Ishikawa (cell line): ENCODE data around the gene PGLYRP2.

Experiments
- CEBPB ChIP-seq: IDR thresholded peaks from 2 replicates; pipeline ENCODE4 v1.6.1; 2012
- CREB1 ChIP-seq: IDR thresholded peaks from 2 replicates; pipeline ENCODE4 v1.6.1; 2012; ENCODE audit warnings: low read depth
- EGR1 ChIP-seq: IDR thresholded peaks from 2 replicates; pipeline ENCODE4 v1.6.1; 2012
- EP300 ChIP-seq: IDR thresholded peaks from 2 replicates; pipeline ENCODE4 v1.6.1; 2012; ENCODE audit warnings: borderline replicate concordance
- FOXM1 ChIP-seq: IDR thresholded peaks from 2 replicates; pipeline ENCODE4 v1.6.1; 2012; ENCODE audit warnings: low read depth, borderline replicate concordance
- MAX ChIP-seq: IDR thresholded peaks from 2 replicates; pipeline ENCODE4 v1.6.1; 2012
- NFIC ChIP-seq: IDR thresholded peaks from 2 replicates; pipeline ENCODE4 v1.6.1; 2012
- RAD21 ChIP-seq: IDR thresholded peaks from 2 replicates; pipeline ENCODE4 v1.6.1; 2012; ENCODE audit warnings: low read depth
- TAF1 ChIP-seq: IDR thresholded peaks from 2 replicates; pipeline ENCODE4 v1.6.1; 2012; ENCODE audit warnings: low read depth, mild to moderate bottlenecking
- TCF12 ChIP-seq: IDR thresholded peaks from 2 replicates; pipeline ENCODE4 v1.6.1; 2012; ENCODE audit warnings: low read depth
- TEAD4 ChIP-seq: IDR thresholded peaks from 2 replicates; pipeline ENCODE4 v1.6.1; 2012
- YY1 ChIP-seq: IDR thresholded peaks from 2 replicates; pipeline ENCODE4 v1.6.1; 2012; ENCODE audit warnings: low read depth
- ZBTB7A ChIP-seq: IDR thresholded peaks from 2 replicates; pipeline ENCODE4 v1.6.1; 2012; ENCODE audit warnings: low read depth
- TF ChIP-seq, protein P1 (sequence below): IDR thresholded peaks from 2 replicates; pipeline ENCODE4 v1.6.1; 2012; ENCODE audit warnings: low read depth, mild to moderate bottlenecking
- TF ChIP-seq, protein P2 (sequence below): IDR thresholded peaks from 2 replicates; pipeline ENCODE4 v1.6.1; 2012

PGLYRP2 gene

GRCh38 chr19:15427350-15427700 is 52.0 kb downstream of the PGLYRP2 start:
- no peak for TF ChIP-seq CEBPB
- no peak for TF ChIP-seq MAX
- TF ChIP-seq, protein P1, sequence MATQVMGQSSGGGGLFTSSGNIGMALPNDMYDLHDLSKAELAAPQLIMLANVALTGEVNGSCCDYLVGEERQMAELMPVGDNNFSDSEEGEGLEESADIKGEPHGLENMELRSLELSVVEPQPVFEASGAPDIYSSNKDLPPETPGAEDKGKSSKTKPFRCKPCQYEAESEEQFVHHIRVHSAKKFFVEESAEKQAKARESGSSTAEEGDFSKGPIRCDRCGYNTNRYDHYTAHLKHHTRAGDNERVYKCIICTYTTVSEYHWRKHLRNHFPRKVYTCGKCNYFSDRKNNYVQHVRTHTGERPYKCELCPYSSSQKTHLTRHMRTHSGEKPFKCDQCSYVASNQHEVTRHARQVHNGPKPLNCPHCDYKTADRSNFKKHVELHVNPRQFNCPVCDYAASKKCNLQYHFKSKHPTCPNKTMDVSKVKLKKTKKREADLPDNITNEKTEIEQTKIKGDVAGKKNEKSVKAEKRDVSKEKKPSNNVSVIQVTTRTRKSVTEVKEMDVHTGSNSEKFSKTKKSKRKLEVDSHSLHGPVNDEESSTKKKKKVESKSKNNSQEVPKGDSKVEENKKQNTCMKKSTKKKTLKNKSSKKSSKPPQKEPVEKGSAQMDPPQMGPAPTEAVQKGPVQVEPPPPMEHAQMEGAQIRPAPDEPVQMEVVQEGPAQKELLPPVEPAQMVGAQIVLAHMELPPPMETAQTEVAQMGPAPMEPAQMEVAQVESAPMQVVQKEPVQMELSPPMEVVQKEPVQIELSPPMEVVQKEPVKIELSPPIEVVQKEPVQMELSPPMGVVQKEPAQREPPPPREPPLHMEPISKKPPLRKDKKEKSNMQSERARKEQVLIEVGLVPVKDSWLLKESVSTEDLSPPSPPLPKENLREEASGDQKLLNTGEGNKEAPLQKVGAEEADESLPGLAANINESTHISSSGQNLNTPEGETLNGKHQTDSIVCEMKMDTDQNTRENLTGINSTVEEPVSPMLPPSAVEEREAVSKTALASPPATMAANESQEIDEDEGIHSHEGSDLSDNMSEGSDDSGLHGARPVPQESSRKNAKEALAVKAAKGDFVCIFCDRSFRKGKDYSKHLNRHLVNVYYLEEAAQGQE, result no peak
- TF ChIP-seq CREB1, result no peak
- TF ChIP-seq EP300, result no peak
- no peak for TF ChIP-seq RAD21
- TF ChIP-seq YY1, result no peak
- no peak for TF ChIP-seq TAF1
- TF ChIP-seq TCF12, result no peak
- no peak for TF ChIP-seq ZBTB7A

DNA sequence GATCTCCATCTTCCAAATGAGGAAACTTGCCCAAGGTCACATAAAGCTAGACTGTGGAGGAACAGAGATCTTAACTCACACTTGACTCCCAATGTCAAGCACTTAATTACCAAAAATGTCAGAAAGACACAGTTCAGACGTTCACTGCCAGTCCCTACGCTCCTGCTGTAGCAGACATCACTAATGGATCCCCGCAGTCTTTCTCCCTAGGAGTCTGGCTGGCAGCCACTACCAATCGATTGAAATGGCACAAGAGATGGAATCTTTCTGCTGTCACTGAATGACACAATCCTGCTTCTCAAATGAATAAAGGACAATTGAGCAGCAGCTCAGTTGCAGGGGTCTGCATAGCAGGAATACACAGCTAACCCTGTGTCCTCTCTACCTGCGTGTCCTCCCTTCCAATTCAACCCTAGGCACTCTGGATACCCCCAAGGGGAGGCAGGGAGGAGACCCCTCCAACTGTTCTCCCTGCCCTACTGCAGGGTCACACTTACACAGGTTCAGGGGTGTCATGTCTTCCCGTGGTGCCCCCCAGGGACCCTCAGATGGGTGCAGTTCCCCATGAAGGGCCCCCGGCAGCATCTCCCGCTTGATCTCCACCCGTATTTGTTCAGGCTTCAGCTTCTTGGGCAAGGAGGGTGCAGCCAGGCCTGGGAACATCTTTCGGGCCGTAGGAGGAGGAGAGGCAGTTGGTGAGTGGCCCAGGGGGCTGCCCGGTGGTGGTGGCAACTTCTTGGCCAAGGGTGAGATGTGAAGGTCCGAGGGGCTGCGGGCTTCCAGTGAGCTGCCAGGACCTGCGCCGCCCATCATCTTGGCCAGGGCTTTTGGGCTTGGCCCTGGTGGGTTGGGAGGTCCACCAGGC is 52.6 kb downstream of the PGLYRP2 start:
- TF ChIP-seq RAD21, result no peak
- no peak for TF ChIP-seq MAX
- TF ChIP-seq TEAD4, result no peak
- TF ChIP-seq, protein P2, sequence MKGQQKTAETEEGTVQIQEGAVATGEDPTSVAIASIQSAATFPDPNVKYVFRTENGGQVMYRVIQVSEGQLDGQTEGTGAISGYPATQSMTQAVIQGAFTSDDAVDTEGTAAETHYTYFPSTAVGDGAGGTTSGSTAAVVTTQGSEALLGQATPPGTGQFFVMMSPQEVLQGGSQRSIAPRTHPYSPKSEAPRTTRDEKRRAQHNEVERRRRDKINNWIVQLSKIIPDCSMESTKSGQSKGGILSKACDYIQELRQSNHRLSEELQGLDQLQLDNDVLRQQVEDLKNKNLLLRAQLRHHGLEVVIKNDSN, result no peak
- TF ChIP-seq TAF1, result no peak
- TF ChIP-seq ZBTB7A, result no peak
- TF ChIP-seq FOXM1, result no peak
- TF ChIP-seq EGR1, result no peak
- TF ChIP-seq, protein P1, result no peak
- no peak for TF ChIP-seq TCF12
- no peak for TF ChIP-seq CREB1
- no peak for TF ChIP-seq EP300
- no peak for TF ChIP-seq YY1
- no peak for TF ChIP-seq CEBPB

GRCh38 chr19:15425321-15425950 is 53.9 kb downstream of the PGLYRP2 start:
- TF ChIP-seq TEAD4 (no peak), EP300 (no peak), RAD21 (no peak), EGR1 (no peak), FOXM1 (no peak), NFIC (no peak), TCF12 (no peak), MAX (no peak), CEBPB (no peak), CREB1 (no peak), ZBTB7A (no peak), TAF1 (no peak), YY1 (no peak)
- TF ChIP-seq, protein P1, result no peak
- TF ChIP-seq, protein P2, result no peak
